K562 (cell line): ENCODE results near the gene ZMYM4. TPM values are rescaled to one million over a fixed set of nuclear protein-coding genes. Genes with fewer than 3 reads are reported as not detected.

Experiments
- ATAC-seq: fragments of 200-7000 bp; cut with Tn5 transposase; 3 replicates; pipeline ENCODE4 v1.9.1; 2020; ENCODE audit warnings: moderate library complexity
- BruUV-seq: library from RNA; stranded (reverse); fragments of 400-500 nt; replicated peaks from 2 replicates; lab custom pipeline; 2021; lab: Mats Ljungman, UMichigan
- CTCF ChIA-PET: fragments of 300-600 bp; formaldehyde crosslinking; extraction: SDS; loops from one replicate; lab custom pipeline; 2021; ENCODE audit warnings: low intra/inter-chr PET ratio; lab: Yijun Ruan, JAX
- POLR2A ChIA-PET: fragments of 300-600, 350-650 bp; sonication (Branson Sonifier 250); formaldehyde crosslinking; extraction: SDS; loops from one replicate; lab custom pipeline; 2021; ENCODE audit warnings: antibody characterized with exemption, inconsistent platforms; lab: Yijun Ruan, JAX
- DNase-seq, 4 experiments: peaks; one replicate each; pipeline versions ENCODE4 v3.0.0 to v3.0.0-alpha.2; 2011 to 2018; ENCODE audit warnings: low spot score in 3 of 4, mixed read lengths in 3 of 4; ENCODE audit errors: extremely low read depth in 1 of 4
- FAIRE-seq: peaks from 2 replicates; lab custom pipeline; 2011; peaks lifted over from hg19 to GRCh38; lab: Jason Lieb, UNC
- H2AFZ ChIP-seq: 2 replicates; pipeline ENCODE4 v1.6.0; 2011; ENCODE audit warnings: low read depth, low read length, control low read depth, inconsistent platforms
- H3K27ac ChIP-seq: fragments of 200-600 bp; 3 replicates; pipeline ENCODE4 v1.8.0; 2011; ENCODE audit warnings: low read depth, mild to moderate bottlenecking, control low read depth, inconsistent platforms, low read length, moderate library complexity, mixed read lengths; ENCODE audit errors: extremely low read depth
- H3K27me3 ChIP-seq, 2 experiments: fragments of 300-600 bp in 1 of 2; 2 replicates in 1 of 2; 3 replicates in 1 of 2; pipeline versions ENCODE4 v1.6.0 to v1.8.0; 2011; ENCODE audit warnings: inconsistent platforms in 2 of 2, low read length in 2 of 2, mild to moderate bottlenecking in 1 of 2, mixed read lengths in 1 of 2, moderate library complexity in 1 of 2; ENCODE audit not compliant: control insufficient read depth in 2 of 2, insufficient read depth in 2 of 2
- H3K36me3 ChIP-seq: fragments of 300-600 bp; 3 replicates; pipeline ENCODE4 v1.8.0; 2011; ENCODE audit warnings: mild to moderate bottlenecking, low read length, inconsistent platforms; ENCODE audit not compliant: control insufficient read depth, insufficient read depth
- H3K4me1 ChIP-seq, 2 experiments: fragments of 200-600 bp in 1 of 2; replicated peaks in 1 of 2; 2 replicates in 1 of 2; 3 replicates in 1 of 2; pipeline versions ENCODE4 v1.5.1 to v1.8.0; 2011; ENCODE audit warnings: inconsistent platforms in 2 of 2, low read length in 2 of 2, mild to moderate bottlenecking in 1 of 2, mixed read lengths in 1 of 2, moderate library complexity in 1 of 2; ENCODE audit not compliant: control insufficient read depth in 2 of 2, insufficient read depth in 2 of 2
- H3K4me2 ChIP-seq: 2 replicates; pipeline ENCODE4 v1.6.1; 2011; ENCODE audit warnings: low read length, control low read depth, inconsistent platforms, mixed read lengths; ENCODE audit not compliant: insufficient read depth
- H3K4me3 ChIP-seq: fragments of 200-600 bp; sonication (generic), shearing (Covaris generic); 2 replicates; pipeline ENCODE4 v1.5.1; 2016; ENCODE audit warnings: control low read depth, inconsistent platforms
- H3K79me2 ChIP-seq: fragments of 200-600 bp; 3 replicates; pipeline ENCODE4 v1.8.0; 2011; ENCODE audit warnings: low read length, inconsistent platforms; ENCODE audit not compliant: control insufficient read depth, insufficient read depth
- H3K9ac ChIP-seq, 2 experiments: 2 replicates each; pipeline versions ENCODE4 v1.6.0 to v1.6.1; 2011; ENCODE audit warnings: low read depth in 2 of 2, low read length in 2 of 2, control low read depth in 1 of 2, inconsistent platforms in 1 of 2, mild to moderate bottlenecking in 1 of 2, mixed read lengths in 1 of 2; ENCODE audit not compliant: insufficient read depth in 1 of 2
- H3K9me1 ChIP-seq: one replicate; pipeline ENCODE4 v1.6.0; 2011; ENCODE audit warnings: inconsistent platforms, mild to moderate bottlenecking, low read length, moderate library complexity; ENCODE audit not compliant: control insufficient read depth, insufficient read depth
- H3K9me3 ChIP-seq: replicated peaks from 2 replicates; pipeline ENCODE4 v1.5.1; 2011; ENCODE audit warnings: low read depth, low read length, inconsistent platforms; ENCODE audit not compliant: control insufficient read depth, insufficient read depth
- H4K20me1 ChIP-seq: replicated peaks from 2 replicates; pipeline ENCODE4 v1.6.1; 2011; ENCODE audit warnings: low read length, inconsistent platforms, mixed read lengths; ENCODE audit not compliant: control insufficient read depth, insufficient read depth
- CEBPB ChIP-seq: fragments of 450-650 bp; IDR thresholded peaks from 2 replicates; pipeline ENCODE4 v1.6.1; 2016; ENCODE audit warnings: missing genetic modification characterization, missing compliant biosample characterization
- ELF4 ChIP-seq: fragments of 450-650 bp; formaldehyde crosslinking; IDR thresholded peaks from 2 replicates; pipeline ENCODE4 v1.4.0; 2022; ENCODE audit warnings: missing genetic modification characterization
- KDM2B ChIP-seq: fragments of 250-450 bp; sonication (Bioruptor Pico); IDR thresholded peaks from 2 replicates; pipeline ENCODE4 v1.8.0; 2021; ENCODE audit warnings: mild to moderate bottlenecking, moderate library complexity
- POLR2AphosphoS5 ChIP-seq: IDR thresholded peaks from 2 replicates; pipeline ENCODE4 v1.6.1; 2011; ENCODE audit warnings: mild to moderate bottlenecking, low read depth, low read length, moderate library complexity; ENCODE audit not compliant: control insufficient read depth, insufficient read depth
- ZFP36 ChIP-seq: fragments of 150-350 bp; IDR thresholded peaks from 2 replicates; pipeline ENCODE4 v1.6.1; 2018; ENCODE audit warnings: low read length, low read depth; ENCODE audit not compliant: partially characterized antibody
- ZNF274 ChIP-seq: IDR thresholded peaks from 2 replicates; pipeline ENCODE4 v1.6.1; 2011; ENCODE audit warnings: low read depth, mild to moderate bottlenecking, low read length, moderate library complexity, borderline replicate concordance
- WGBS: fragments of 100-300 bp; shearing (Covaris generic); methylation state at CpG from one replicate; pipeline ENCODE4 v1.1.6; 2016; ENCODE audit warnings: low coverage, mixed read lengths; ENCODE audit not compliant: insufficient coverage; ENCODE audit errors: missing lambda C conversion rate; 5-methylcytosine and 5-hydroxymethylcytosine counted together
- in situ Hi-C: fragments of 300-500 bp; cut with MboI; formaldehyde crosslinking; loops from 4 replicates; pipeline ENCODE4 v1.15.0; 2018; ENCODE audit warnings: inconsistent platforms, mixed read lengths
- intact Hi-C: fragments of 100-400 bp; cut with micrococcal nuclease; formaldehyde crosslinking; loops from 2 replicates; pipeline ENCODE4 v1.14.2; 2022
- polyA plus RNA-seq, 8 experiments: library from polyadenylated mRNA; depleted of rRNA in 4 of 8; stranded (reverse) in 5 of 8; unstranded in 3 of 8; fragments of >200 nt; fragmentation: Nextera tagmentation in 2 of 8; fragmentation: Illumina TruSeq in 1 of 8; extraction: Ambion mirVana in 2 of 8; extraction: Trizol in 1 of 8; gene quantifications; 2 replicates each; pipeline versions ENCODE4 v1.2.1 to v1.2.3, GENCODE V29; 2011 to 2014; ENCODE audit warnings: inconsistent platforms in 1 of 8, missing spikeins in 1 of 8
- total RNA-seq, 7 experiments: library from RNA; depleted of rRNA in 6 of 7; stranded (reverse); fragments of >200 nt in 6 of 7; fragmentation: Illumina TruSeq in 2 of 7; extraction: Trizol in 2 of 7; gene quantifications; 2 replicates each; pipeline versions ENCODE4 v1.2.1 to v1.2.3, GENCODE V29; 2011 to 2021; ENCODE audit warnings: low replicate concordance in 1 of 7
- TF ChIP-seq, protein P1 (sequence below), 3 experiments: IDR thresholded peaks in 2 of 3; conservative IDR thresholded peaks in 1 of 3; 2 replicates each; pipeline ENCODE4 v1.5.1; 2011 to 2012; ENCODE audit warnings: low read length in 3 of 3, mild to moderate bottlenecking in 3 of 3, control low read depth in 2 of 3, improper control_type of control experiment in 1 of 3, inconsistent platforms in 1 of 3, low read depth in 1 of 3, mixed read lengths in 1 of 3, moderate library complexity in 1 of 3; ENCODE audit not compliant: insufficient read depth in 2 of 3
- TF ChIP-seq, protein P2 (sequence below), 3 experiments: fragments of 200-800 bp in 1 of 3; sonication (Bioruptor generic) in 1 of 3; sonication (generic) in 1 of 3; formaldehyde crosslinking in 1 of 3; IDR thresholded peaks; 2 replicates each; pipeline versions ENCODE4 v1.6.1 to v1.8.0; 2016 to 2022; ENCODE audit warnings: mild to moderate bottlenecking in 2 of 3, missing compliant biosample characterization in 2 of 3, missing genetic modification characterization in 2 of 3, missing genetic modification reagents in 1 of 3

The ZMYM4 gene
- total and polyA plus RNA-seq, 9 of the 15 experiments (the other 6 are each of a cell fraction or from before 2014, with no cell fraction given): 15.2 to 77.2 (median 63.3) TPM

DNA sequence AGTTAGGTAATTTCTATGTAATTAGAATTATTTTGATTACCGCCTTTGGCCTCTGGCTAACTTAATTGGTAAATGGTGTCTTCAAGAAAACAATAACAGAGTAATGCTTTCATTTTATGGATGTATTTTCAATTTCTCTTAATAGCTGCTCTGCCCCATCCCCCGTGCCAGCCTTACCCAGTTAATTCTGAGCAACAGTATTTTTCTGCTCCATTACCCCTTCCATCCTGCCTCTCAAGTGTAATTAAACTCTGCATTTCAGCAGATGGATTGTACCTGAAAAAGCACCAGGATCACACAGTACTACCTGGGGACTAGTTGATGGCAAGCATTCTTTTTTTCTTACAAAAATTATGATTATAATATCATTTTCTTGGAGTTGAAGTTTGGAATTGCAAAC is 184.5 kb downstream of the ZMYM4 start (continued):
- TF ChIP-seq KDM2B (CRISPR knock-in tag) (no peak), ZNF274 (no peak), ELF4 (no peak), POLR2AphosphoS5 (no peak)
- TF ChIP-seq, protein P1, sequence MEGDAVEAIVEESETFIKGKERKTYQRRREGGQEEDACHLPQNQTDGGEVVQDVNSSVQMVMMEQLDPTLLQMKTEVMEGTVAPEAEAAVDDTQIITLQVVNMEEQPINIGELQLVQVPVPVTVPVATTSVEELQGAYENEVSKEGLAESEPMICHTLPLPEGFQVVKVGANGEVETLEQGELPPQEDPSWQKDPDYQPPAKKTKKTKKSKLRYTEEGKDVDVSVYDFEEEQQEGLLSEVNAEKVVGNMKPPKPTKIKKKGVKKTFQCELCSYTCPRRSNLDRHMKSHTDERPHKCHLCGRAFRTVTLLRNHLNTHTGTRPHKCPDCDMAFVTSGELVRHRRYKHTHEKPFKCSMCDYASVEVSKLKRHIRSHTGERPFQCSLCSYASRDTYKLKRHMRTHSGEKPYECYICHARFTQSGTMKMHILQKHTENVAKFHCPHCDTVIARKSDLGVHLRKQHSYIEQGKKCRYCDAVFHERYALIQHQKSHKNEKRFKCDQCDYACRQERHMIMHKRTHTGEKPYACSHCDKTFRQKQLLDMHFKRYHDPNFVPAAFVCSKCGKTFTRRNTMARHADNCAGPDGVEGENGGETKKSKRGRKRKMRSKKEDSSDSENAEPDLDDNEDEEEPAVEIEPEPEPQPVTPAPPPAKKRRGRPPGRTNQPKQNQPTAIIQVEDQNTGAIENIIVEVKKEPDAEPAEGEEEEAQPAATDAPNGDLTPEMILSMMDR (IDR thresholded peaks at IDR 0.05 in 2 of 3, conservative IDR thresholded peaks at IDR 0.05 in 1 of 3; ENCODE audit: insufficient read depth in 2 of 3, low read depth in 1 of 3, low read length in 3 of 3): no peak
- TF ChIP-seq, protein P2, sequence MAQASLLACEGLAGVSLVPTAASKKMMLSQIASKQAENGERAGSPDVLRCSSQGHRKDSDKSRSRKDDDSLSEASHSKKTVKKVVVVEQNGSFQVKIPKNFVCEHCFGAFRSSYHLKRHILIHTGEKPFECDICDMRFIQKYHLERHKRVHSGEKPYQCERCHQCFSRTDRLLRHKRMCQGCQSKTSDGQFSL (CRISPR knock-in tag; IDR thresholded peaks at IDR 0.05): no peak
- TF ChIP-seq, protein P2 (tag; IDR thresholded peaks at IDR 0.05): no peak

DNA sequence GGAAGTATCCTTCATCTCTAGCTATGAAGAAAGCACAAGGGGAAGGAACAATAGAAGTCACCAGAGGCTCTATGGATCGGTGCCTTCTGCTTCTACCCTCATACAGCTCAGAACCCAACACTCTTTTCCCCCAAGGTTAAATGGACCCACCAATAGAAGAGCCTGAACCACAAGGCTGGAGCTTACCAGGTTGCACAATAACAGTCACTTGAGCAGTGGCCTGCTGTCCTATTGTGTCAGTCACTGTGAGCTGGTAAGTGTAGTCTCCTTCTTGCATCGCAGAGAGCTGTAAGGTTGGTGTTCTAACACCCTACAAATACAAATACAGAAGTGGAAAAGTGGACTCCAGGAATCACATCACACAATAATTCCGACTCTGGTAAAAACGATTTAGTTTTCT is 185.7 kb downstream of the ZMYM4 start:
- in situ Hi-C loops (no loop called here), intact Hi-C loops (loop anchor here (5.0 kb wide), 1 partner anchor 263 kb away; the partner anchor contains the start of gene C1orf216)
- no peak overlapping the region for H3K9ac ChIP-seq
- H3K9me3 ChIP-seq: no peaks in the 10 kb centered on the region
- H3K79me2 ChIP-seq: no peaks in the 10 kb centered on the region
- H2AFZ ChIP-seq: no peak overlapping the region
- no peak for FAIRE-seq
- H3K36me3 ChIP-seq: peaks cover 61% of the 10 kb centered on the region
- WGBS: 80% methylated on average over 4 of the region's 4 CpGs
- H3K27me3 ChIP-seq: no peaks in the 10 kb centered on the region
- no peak for DNase-seq
- ATAC-seq: no peak
- H3K4me3 ChIP-seq: no peak overlapping the region
- POLR2A ChIA-PET: interaction anchor here (1.2 kb wide), 1 partner anchor 14 kb away, joined by 4 read pairs; no protein-coding TSS in a partner anchor
- H3K27ac ChIP-seq: no peak overlapping the region
- TF ChIP-seq ZFP36 (no peak), CEBPB (tag) (peak; percentile 62; the same call in 1 of the 2 replicates)
- no peaks in the 10 kb centered on the region for H3K4me1 ChIP-seq
- no TSS peak for BruUV-seq
- CTCF ChIA-PET: interaction anchor here (0.6 to 4.0 kb wide), 3 partner anchors 91 to 445 kb away, joined by 3 to 40 read pairs (median 3); no protein-coding TSS in a partner anchor
- no peaks in the 10 kb centered on the region for H3K9me1 ChIP-seq
- no peaks in the 10 kb centered on the region for H4K20me1 ChIP-seq
- H3K4me2 ChIP-seq: no peak overlapping the region
